DOHH2 (cell line): ENCODE measurements around the gene PHAX.

Experiments used
- CTCF ChIP-seq: fragments of 200-600 bp; sonication (generic); IDR thresholded peaks from one replicate; pipeline ENCODE4 v1.5.1; 2014; ENCODE audit warnings: antibody characterized with exemption, mild to moderate bottlenecking, low read depth, low read length; ENCODE audit not compliant: poor library complexity, severe bottlenecking
- EZH2phosphoT487 ChIP-seq: fragments of 200-600 bp; sonication (generic); IDR thresholded peaks from 2 replicates; pipeline ENCODE4 v1.6.1; 2017; ENCODE audit warnings: borderline replicate concordance, mild to moderate bottlenecking, antibody characterized with exemption, low read length, moderate library complexity, mixed read lengths

GRCh38 chr5:126636956-126637355 is 36.2 kb downstream of the PHAX start:
- TF ChIP-seq CTCF = no peak
- TF ChIP-seq EZH2phosphoT487 = no peak
